A673 (cell line): ENCODE data around the gene SCUBE1.

Source experiments
- CTCF ChIP-seq: fragments of 300-800, 200-600 bp; sonication (generic); conservative IDR thresholded peaks from 2 replicates; pipeline ENCODE4 v1.5.1; 2017; ENCODE audit warnings: low read depth, mild to moderate bottlenecking, antibody characterized with exemption, low read length, moderate library complexity, mixed read lengths
- EZH2 ChIP-seq: fragments of 200-600 bp; sonication (generic); IDR thresholded peaks from 2 replicates; pipeline ENCODE4 v1.6.1; 2017; ENCODE audit warnings: borderline replicate concordance, low read depth, mild to moderate bottlenecking, mixed read lengths, antibody characterized with exemption, low read length; ENCODE audit not compliant: poor library complexity, severe bottlenecking

- TF ChIP-seq CTCF = no peak
- no peak for TF ChIP-seq EZH2
Observed at GRCh38 chr22:43225609-43226008, 117.6 kb downstream of the SCUBE1 start.
